ENCODE measurements around the gene GTPBP6.
"Not testable (repeated sequence)": the region's sequence is repeated elsewhere in the genome, so short reads cannot be mapped to it uniquely, and the experiment has no call there.

GTPBP6 gene

GRCh38 chrX:317424-318067, 1.1 kb downstream of the GTPBP6 start:
- in situ Hi-C loops (cut with HindIII; ENCODE audit: low sequenced_read_pairs), result no loop called here

GRCh38 chrX:316351-317325, 2.0 kb downstream of the GTPBP6 start:
- in situ Hi-C loops (cut with HindIII; ENCODE audit: low sequenced_read_pairs), result no loop called here

- in situ Hi-C loops (cut with HindIII; ENCODE audit: low sequenced_read_pairs), result no loop called here
Measured at GRCh38 chrX:314781-315595, 3.6 kb downstream of the GTPBP6 start.

- in situ Hi-C loops (cut with HindIII; ENCODE audit: low sequenced_read_pairs), result no loop called here
Measured at GRCh38 chrX:314049-314448, 4.5 kb downstream of the GTPBP6 start.

- in situ Hi-C loops (cut with HindIII; ENCODE audit: low sequenced_read_pairs), result no loop called here
Measured at GRCh38 chrX:313546-313945, 5.0 kb downstream of the GTPBP6 start.

GRCh38 chrX:312621-313331, 5.8 kb downstream of the GTPBP6 start:
- in situ Hi-C loops (cut with HindIII; ENCODE audit: low sequenced_read_pairs), result no loop called here

GRCh38 chrX:311156-312129, 7.2 kb downstream of the GTPBP6 start:
- in situ Hi-C loops (cut with HindIII; ENCODE audit: low sequenced_read_pairs), result no loop called here

- in situ Hi-C loops (cut with HindIII; ENCODE audit: low sequenced_read_pairs), result no loop called here
Measured at GRCh38 chrX:310621-311155, 7.9 kb downstream of the GTPBP6 start.

GRCh38 chrX:308821-309520, 9.6 kb downstream of the GTPBP6 start:
- in situ Hi-C loops (cut with HindIII; ENCODE audit: low sequenced_read_pairs), result no loop called here

- in situ Hi-C loops (cut with HindIII; ENCODE audit: low sequenced_read_pairs), result no loop called here
Measured at GRCh38 chrX:307261-308111, 11.1 kb downstream of the GTPBP6 start.

- in situ Hi-C loops (cut with HindIII; ENCODE audit: low sequenced_read_pairs), result not testable (repeated sequence)
Measured at GRCh38 chrX:306614-307251, 11.9 kb downstream of the GTPBP6 start.

GRCh38 chrX:305781-306613, 12.6 kb downstream of the GTPBP6 start:
- in situ Hi-C loops (cut with HindIII; ENCODE audit: low sequenced_read_pairs), result not testable (repeated sequence)

- in situ Hi-C loops (cut with HindIII; ENCODE audit: low sequenced_read_pairs), result no loop called here
Measured at GRCh38 chrX:302975-303374, 15.6 kb downstream of the GTPBP6 start.

- in situ Hi-C loops (cut with HindIII; ENCODE audit: low sequenced_read_pairs), result no loop called here
Measured at GRCh38 chrX:300334-300733, 18.3 kb downstream of the GTPBP6 start.

GRCh38 chrX:298993-299392, 19.6 kb downstream of the GTPBP6 start:
- in situ Hi-C loops (cut with HindIII; ENCODE audit: low sequenced_read_pairs), result no loop called here

GRCh38 chrX:295136-295535, 23.5 kb downstream of the GTPBP6 start:
- in situ Hi-C loops (cut with HindIII; ENCODE audit: low sequenced_read_pairs), result no loop called here

Data from DLD1 (cell line).